Stimulated activated CD8-positive, alpha-beta memory T cell treated with anti-CD3 and anti-CD28 coated beads, Interleukin-12 subunit alpha, Interleukin-12 subunit beta, amount 100 ng/mL, for 24 hours (primary cell): Measurements from ENCODE around the gene CUX1.

Experiments
- DNase-seq: peaks from one replicate; pipeline ENCODE4 v3.0.0-alpha.2; 2020; ENCODE audit errors: extremely low read depth

The CUX1 gene

GRCh38 chr7:101956130-101956529 lies 138.7 kb downstream of the CUX1 start:
- no peak for DNase-seq

GRCh38 chr7:101957744-101958525 lies 140.5 kb downstream of the CUX1 start:
- DNase-seq, result no peak

GRCh38 chr7:101959342-101959741 lies 141.9 kb downstream of the CUX1 start:
- DNase-seq, result no peak

DNA sequence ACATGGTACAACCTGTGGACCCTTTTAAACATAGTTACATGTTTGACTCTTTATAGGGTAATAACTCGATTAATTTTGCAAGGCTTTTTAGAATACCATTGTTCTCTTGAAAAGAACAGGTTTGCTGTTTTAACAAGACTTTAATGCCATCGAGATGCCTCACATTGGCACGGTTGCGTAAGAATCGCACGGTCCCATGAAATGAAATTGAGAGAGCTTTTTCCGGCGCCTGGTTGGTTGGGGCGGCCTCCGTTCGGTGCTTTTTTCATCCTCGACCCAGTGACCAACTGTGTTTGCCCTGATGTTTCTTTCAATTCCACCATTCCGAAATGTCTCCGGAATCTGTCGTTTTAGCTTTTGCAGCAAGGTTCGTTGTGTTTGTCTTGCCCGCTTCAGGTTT lies 142.4 kb downstream of the CUX1 start:
- no peak for DNase-seq

DNA sequence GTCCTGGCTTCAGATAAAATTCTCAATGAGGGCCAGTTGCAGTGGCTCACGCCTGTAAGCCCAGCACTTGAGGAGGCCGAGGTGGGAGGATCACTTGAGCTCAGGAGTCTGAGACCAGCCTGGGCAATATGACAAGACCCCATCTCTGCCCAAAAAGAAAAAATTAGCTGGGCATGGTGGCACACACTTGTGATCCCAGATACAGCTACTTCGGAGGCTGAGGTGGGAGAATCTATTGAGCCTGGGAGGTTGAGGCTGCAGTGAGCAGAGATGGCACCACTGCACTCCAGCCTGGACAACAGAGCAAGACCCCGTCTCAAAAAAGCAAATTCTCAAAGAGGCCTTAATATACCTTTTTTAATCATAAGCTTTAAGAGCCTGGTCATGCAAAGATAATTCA lies 142.9 kb downstream of the CUX1 start:
- no peak for DNase-seq

DNA sequence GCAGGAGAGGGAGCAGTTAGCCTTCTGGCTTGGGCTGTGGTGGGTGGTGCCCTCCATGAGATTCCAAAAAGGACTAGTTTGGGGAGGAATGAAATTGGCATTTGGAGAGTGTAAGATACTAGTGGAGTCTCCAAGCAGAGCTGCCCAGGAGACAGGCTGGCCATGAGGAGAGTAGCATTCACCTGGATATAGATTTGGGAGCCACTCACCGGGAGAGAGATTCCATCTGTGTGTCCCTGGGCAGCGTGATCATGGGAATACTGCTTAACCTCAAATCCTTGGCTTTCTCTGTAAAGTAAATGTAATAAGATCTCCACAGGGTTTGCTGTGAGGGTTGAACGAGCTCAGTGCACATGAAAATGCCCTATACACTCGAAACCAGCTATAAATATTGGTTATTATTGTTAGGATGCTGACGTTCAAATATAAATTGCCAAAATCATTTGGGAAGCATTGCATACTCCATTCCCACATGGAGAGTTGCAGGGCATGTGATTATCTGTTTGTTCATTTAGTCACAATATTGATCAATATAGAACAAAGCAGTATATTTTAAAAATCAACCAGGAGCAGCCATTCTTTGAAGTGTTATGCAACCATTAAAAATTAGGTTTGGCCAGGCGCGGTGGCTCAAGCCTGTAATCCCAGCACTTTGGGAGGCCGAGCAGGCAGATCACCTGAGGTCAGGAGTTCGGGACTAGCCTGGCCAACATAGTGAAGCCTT lies 143.7 kb downstream of the CUX1 start:
- DNase-seq, result no peak

DNA sequence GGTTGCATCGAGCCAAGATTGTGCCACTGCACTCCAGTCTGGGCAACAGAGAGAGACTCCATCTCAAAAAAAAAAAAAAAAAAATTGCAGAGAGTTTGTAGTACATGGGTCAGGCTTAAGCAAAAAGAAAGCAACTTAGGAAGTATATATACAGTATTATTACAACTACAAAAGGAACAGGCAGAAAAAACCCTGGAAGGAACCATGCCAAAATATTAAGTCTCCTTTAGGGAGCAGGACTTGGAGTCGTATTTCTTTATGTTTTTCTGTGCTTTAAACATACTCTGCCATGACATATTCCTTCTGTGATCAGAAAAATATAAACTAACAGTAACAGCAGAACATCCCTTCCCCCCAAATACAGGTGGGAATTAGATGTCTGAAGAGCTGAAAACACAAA lies 144.4 kb downstream of the CUX1 start:
- DNase-seq, result no peak

GRCh38 chr7:101963693-101964092 lies 146.3 kb downstream of the CUX1 start:
- no peak for DNase-seq

DNA sequence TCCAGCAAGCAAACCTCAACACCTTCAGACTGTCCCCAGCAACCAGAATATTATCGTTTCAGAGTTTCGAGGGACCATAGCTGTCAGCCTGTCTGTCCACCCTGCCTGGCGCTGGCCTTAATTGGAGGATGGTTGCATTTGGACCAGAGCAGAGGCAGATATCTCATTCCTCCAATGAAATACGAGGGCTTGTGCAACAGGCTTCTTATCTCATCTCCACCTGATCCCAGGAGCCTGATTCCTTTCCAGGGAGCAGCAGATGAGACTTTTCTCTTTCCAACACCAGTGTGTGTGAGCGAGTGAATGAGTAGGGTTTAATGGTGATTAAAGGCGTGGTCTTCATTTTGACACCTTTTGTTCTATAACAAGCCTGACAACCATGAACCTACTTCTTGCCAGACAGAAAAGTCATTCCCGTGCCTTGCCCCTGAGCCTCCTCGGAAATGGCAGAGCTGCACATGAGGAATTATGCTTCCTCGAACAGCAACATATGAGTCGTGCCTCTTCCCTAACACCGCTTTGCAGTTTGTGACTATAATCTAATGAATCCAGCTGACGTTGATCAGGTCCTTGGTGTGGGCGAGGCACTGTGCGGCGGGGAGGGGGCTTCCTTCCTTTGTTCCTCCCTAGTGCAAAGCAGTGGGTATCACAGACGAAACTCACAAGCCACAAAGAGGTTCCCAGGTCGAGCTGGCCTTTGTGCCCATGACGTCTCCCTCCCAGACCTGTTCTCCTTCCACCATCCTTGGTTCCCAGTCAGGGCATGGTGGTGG lies 147.4 kb downstream of the CUX1 start:
- DNase-seq, result no peak

DNA sequence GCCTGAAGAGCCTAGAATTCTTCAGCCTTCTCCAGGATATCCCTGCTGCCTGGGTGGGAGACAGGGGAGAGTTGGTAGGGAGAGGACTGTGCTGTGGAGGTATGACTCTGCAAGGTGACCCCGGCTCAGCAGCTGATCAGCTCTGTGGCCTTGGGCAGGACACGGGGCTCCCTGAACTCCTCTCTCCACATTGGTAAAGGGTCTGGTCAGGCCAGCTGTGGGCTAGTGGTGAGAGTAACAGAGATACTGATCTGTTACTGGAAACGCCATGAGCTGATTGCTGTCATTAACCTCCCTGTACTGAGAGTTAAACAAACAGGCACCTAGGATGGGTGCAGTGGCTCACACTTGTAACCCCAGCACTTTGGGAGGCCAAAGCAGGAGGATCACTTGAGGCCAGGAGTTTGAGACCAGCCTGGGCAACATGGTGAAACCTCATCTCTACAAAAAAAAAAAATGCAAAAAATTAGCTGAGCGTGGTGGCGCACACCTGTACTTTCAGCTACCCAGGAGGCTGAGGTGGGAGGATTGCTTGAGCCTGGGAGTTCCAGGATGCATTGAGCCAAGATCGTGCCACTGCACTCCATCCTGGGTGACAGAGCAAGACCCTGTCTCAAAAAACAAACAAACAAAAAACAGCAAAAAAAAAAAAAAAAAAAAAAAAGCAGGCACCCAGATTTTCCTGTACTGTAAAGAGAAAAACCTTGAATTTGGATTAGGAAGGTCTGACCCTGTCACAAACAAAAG lies 151.5 kb downstream of the CUX1 start:
- DNase-seq, result no peak

GRCh38 chr7:101969997-101970585 lies 152.7 kb downstream of the CUX1 start:
- no peak for DNase-seq

DNA sequence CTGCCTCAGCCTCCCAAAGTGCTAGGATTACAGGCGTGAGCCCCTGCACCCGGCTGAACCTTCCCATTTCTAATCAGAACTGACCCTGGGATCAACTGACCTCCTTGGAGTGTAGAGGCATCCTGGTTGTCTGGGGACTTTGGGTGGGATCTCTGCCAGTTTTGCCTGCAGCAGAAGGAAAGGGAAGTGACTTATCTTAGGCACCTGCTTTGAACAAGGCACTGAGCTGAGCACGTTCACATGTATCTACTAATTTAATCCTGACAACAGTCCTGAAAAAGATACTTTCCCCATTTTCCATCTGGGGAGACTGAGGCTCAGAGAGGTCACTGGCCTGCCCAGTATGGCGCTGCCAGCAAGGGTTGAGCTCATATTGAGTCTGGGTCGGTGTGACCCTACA lies 153.4 kb downstream of the CUX1 start:
- DNase-seq, result no peak

DNA sequence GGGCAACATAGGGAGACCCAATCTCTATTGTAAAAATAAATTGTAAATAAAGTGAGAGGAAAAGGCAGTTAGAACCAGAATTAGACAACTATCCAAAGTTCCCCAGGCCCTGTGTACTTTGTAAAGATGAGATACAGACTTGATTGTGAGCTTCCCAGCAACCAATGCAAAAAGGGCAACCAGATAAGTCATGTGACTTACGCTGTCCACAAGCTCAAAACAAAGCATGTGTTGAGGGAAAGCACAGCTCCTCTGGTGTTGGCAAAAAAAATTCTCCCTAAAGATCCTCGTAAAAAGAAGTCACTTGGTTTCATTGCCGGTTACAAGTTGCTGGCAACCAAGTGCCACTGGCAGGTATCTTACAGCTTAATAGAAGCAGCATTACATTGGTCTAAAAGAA lies 154.0 kb downstream of the CUX1 start:
- DNase-seq, result no peak

DNA sequence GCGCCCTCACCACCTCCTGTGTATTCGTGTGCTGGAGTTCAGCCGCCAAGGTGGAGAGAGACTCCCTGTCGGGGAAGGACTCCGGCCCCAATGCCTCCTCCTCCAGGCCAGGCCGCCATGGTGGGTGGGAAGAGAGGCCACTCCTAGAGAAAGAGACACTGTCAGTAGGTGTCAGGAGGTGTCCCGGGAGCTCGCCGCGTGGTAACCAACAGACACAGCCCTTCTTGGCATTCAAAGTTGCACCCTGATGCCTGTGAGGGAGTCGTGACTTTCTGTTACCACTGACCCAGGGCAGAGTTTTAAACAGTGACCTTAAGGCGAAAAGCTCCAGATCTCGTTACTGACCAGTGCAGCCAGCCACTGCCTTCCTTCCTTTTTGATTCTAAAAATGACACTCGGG lies 155.2 kb downstream of the CUX1 start:
- no peak for DNase-seq

- DNase-seq, result no peak
These were observed 155.7 kb downstream of the CUX1 start for GRCh38 chr7:101973130-101973529.

GRCh38 chr7:101974393-101974792 lies 157.0 kb downstream of the CUX1 start:
- DNase-seq, result no peak

- no peak for DNase-seq
These were observed 157.6 kb downstream of the CUX1 start for GRCh38 chr7:101975046-101975445.

- DNase-seq, result no peak
These were observed 159.0 kb downstream of the CUX1 start for GRCh38 chr7:101976411-101976810.

DNA sequence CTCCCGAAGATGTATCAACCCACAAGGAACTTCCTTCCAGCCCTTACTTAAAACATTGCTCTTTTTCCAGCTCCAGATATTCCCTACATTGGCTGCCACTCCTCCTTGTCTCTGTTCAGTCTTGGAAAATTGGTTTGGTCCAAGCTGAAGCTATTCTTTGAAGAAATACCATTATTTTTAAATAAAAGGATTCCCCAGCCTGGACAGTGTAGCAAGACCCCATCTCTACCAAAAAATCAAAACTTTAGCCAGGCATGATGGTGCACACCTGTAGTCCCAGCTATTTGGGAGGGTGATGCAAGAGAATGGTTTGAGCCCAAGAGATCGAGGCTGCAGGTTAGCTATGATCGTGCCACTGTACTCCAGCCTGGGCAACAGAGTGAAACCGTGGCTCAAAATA lies 159.8 kb downstream of the CUX1 start:
- no peak for DNase-seq

DNA sequence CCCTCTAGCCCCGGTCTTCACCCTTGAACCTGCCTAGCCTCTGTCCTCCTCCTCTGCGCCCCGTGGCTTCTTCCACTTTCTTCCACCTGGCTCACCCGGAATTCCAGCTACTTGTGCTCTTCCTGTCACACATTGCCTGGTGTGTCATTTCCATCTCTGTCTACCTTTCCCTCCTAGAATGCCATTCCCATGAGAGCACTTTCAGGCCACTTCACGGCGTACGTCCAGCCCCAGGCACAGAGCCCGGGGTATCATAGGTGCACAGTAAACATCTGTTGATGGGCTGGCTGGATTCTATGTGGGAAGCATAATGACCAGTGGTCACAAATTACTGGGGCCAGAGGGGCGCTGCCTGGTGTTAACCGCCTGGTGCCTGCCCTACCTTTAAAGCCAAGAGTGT lies 161.3 kb downstream of the CUX1 start:
- DNase-seq, result no peak

DNA sequence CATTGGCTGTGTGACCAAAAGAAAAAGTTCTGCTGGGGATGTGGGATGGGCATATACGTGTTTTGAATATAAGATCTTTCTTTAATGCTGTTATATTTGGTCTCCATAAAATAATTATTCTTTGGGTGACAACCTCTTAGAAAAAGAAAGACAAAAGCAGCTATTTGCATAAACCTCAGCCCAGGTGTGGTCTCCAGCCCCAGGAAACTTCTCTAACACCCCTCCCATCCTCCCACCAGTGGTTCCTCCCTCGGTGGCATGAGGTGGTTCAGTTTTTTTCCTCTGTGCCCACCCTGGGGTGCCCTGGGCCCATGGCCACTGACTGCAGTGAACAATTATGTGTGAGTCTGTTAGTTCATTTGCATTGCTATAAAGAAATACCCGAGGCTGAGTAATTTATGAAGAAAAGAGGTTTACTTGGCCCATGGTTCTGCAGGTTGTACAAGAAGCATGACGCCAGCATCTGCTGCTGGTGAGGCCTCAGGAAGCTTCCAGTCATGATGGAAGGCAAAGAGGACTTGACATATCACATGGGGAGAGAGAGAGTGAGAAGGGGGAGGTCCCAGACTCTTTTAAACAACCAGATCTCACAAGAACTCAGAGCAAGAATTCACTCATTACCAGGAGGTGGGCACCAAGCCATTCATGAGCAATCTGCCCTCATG lies 165.9 kb downstream of the CUX1 start:
- no peak for DNase-seq
